ENCODE results near the gene USP4.

Gene USP4

DNA sequence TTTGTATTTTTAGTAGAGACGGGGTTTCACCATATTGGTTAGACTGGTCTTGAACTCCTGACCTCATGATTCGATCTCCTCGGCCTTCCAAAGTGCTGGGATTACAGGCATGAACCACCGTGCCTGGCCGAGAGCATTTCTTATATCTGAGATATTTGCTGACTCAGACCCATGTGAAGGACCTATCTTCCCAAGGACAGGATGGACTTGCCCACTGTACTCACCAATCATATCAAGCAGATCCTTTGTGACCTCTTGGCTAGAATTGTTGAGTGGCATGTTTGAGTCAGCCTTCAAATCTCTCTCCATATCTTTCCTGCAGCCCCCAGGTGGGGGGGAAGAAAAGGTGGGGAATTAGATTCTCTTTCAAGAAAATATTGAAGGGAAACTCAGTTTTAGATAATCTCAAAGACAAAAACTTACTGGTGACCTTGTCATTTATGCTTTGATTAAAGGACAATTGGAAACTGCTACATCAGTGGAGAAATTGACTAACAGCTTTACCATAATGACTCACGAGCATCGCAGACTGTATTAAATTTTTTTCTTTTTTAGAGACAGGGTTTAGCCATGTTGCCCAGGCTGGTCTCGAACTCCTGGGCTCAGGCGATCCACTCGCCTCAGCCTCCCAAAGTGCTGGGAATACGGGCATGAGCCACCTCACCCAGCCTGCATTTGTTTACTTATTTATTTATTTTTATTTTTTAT lies 65.9 kb downstream of the USP4 start:
- DNase-seq (ENCODE audit: insufficient read length, low spot score) = no peak
- FAIRE-seq = no peak
- TF ChIP-seq CTCF (IDR thresholded peaks at IDR 0.05; ENCODE audit: insufficient read depth, missing control alignments) = no peak

- no peak for TF ChIP-seq CTCF (IDR thresholded peaks at IDR 0.05; ENCODE audit: insufficient read depth, missing control alignments)
- FAIRE-seq = no peak
Measured at GRCh38 chr3:49271047-49271446, 68.8 kb downstream of the USP4 start.

GRCh38 chr3:49270156-49270500 lies 69.7 kb downstream of the USP4 start:
- no peak for TF ChIP-seq CTCF (IDR thresholded peaks at IDR 0.05; ENCODE audit: insufficient read depth, missing control alignments)
- DNase-seq (ENCODE audit: insufficient read length, low spot score) (no peak), FAIRE-seq (no peak)

More at GRCh38 chr3:49271047-49271446, 68.8 kb downstream of the USP4 start:
- no peak for DNase-seq (ENCODE audit: insufficient read length, low spot score)

- TF ChIP-seq CTCF (IDR thresholded peaks at IDR 0.05; ENCODE audit: insufficient read depth, missing control alignments) = no peak
- no peak for DNase-seq (ENCODE audit: insufficient read length, low spot score)
- FAIRE-seq = no peak
Measured at GRCh38 chr3:49269443-49270155, 70.3 kb downstream of the USP4 start.

DNA sequence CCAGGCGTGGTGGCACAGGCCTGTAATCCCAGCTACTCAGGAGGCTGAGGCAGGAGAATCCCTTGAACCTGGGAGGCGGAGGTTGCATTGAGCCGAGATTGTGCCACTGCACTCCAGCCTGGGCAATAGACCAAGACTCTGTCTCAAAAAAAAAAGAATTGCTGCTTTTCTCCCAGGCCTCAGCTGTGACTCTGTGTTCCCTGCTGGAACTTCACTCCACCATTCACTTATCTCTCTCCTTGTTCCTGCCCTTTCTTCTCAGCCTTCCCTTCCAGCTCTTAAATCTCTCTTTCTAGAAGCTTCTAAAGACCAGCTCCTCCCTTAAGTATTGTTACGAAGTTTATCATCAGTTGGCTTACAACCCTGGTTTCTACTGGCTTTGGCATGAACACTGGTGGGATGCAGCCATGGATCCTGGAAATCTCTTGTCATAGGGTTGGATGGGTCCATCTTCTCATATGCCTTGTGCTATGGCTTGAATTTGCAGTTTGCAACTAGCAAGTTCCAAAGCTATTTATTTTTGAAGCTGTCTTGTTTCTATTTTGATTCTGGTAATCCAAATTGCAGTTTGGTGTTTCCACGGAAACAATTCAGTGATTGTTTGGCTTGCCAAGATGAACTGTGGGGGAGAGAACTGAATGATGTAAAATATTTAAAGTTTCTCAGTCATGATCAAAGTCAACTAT lies 73.3 kb downstream of the USP4 start:
- no peak for DNase-seq (ENCODE audit: insufficient read length, low spot score)
- FAIRE-seq = no peak
- TF ChIP-seq CTCF (IDR thresholded peaks at IDR 0.05; ENCODE audit: insufficient read depth, missing control alignments) = no peak

DNA sequence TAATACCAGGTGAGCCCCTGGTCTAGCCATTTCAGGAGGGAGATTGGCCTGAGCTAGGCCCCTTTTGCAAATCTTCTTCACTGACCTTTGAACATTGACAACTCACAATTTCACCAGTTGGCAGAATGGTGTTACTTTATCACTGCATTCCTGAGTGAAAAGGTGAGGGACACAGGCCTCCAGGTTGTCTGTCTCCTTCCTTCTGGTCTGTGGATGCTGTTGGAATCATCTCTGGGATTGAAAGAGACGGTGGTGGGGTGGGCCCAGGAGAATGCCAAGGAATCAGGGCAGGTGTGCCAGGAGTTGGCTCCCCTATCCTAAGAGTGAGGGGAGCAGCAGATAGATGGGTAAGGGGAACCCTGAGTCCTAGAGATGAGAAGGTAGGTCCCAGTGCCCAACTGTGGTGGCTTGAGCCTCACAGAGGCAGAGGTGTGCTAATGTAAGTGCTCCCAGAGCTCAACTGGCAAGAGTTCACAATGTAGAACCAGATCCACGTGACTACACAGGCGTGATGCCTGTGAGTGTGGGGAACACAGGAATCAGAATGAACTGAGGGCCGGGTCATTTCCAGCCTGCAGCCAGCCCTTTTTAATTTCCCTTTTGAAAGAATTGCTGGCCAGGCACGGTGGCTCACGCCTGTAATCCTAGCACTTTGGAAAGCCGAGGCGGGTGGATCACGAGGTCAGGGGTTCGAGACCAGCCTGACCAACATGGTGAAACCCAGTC lies 74.0 kb downstream of the USP4 start:
- FAIRE-seq (no peak), DNase-seq (ENCODE audit: insufficient read length, low spot score) (no peak)
- TF ChIP-seq CTCF (IDR thresholded peaks at IDR 0.05; ENCODE audit: insufficient read depth, missing control alignments) = no peak

Data from D721Med (cell line).